ENCODE measurements around the gene C2CD3.
"Not testable (repeated sequence)": the region's sequence is repeated elsewhere in the genome, so short reads cannot be mapped to it uniquely, and the experiment has no call there.

Gene C2CD3

GRCh38 chr11:74157169-74157568 is 13.6 kb downstream of the C2CD3 start:
- no peak for DNase-seq (ENCODE audit: low spot score)

GRCh38 chr11:74154620-74155281 is 16.1 kb downstream of the C2CD3 start:
- DNase-seq (ENCODE audit: low spot score): no peak

GRCh38 chr11:74153224-74153623 is 17.6 kb downstream of the C2CD3 start:
- no peak for DNase-seq (ENCODE audit: low spot score)

GRCh38 chr11:74147199-74147929 is 23.4 kb downstream of the C2CD3 start:
- no peak for DNase-seq (ENCODE audit: low spot score)

GRCh38 chr11:74144592-74144991 is 26.2 kb downstream of the C2CD3 start:
- DNase-seq (ENCODE audit: low spot score): no peak

GRCh38 chr11:74142624-74143023 is 28.2 kb downstream of the C2CD3 start:
- DNase-seq (ENCODE audit: low spot score): no peak

GRCh38 chr11:74141908-74142307 is 28.9 kb downstream of the C2CD3 start:
- no peak for DNase-seq (ENCODE audit: low spot score)

- no peak for DNase-seq (ENCODE audit: low spot score)
Measured at GRCh38 chr11:74141241-74141695, 29.5 kb downstream of the C2CD3 start.

- not testable (repeated sequence) for DNase-seq (ENCODE audit: low spot score)
Measured at GRCh38 chr11:74139919-74140431, 30.8 kb downstream of the C2CD3 start.

GRCh38 chr11:74139151-74139918 is 31.5 kb downstream of the C2CD3 start:
- DNase-seq (ENCODE audit: low spot score): no peak

GRCh38 chr11:74138572-74138971 is 32.2 kb downstream of the C2CD3 start:
- DNase-seq (ENCODE audit: low spot score): peak; percentile 5

GRCh38 chr11:74138021-74138420 is 32.8 kb downstream of the C2CD3 start:
- DNase-seq (ENCODE audit: low spot score): no peak

- no peak for DNase-seq (ENCODE audit: low spot score)
Measured at GRCh38 chr11:74135127-74135840, 35.5 kb downstream of the C2CD3 start.

GRCh38 chr11:74134661-74135060 is 36.1 kb downstream of the C2CD3 start:
- no peak for DNase-seq (ENCODE audit: low spot score)

GRCh38 chr11:74133436-74133835 is 37.4 kb downstream of the C2CD3 start:
- no peak for DNase-seq (ENCODE audit: low spot score)

GRCh38 chr11:74132833-74133232 is 38.0 kb downstream of the C2CD3 start:
- DNase-seq (ENCODE audit: low spot score): no peak

- DNase-seq (ENCODE audit: low spot score): not testable (repeated sequence)
Measured at GRCh38 chr11:74129121-74129520, 41.7 kb downstream of the C2CD3 start.

- no peak for DNase-seq (ENCODE audit: low spot score)
Measured at GRCh38 chr11:74123008-74123448, 47.8 kb downstream of the C2CD3 start.

GRCh38 chr11:74121804-74122203 is 49.0 kb downstream of the C2CD3 start:
- no peak for DNase-seq (ENCODE audit: low spot score)

GRCh38 chr11:74120260-74121035 is 50.4 kb downstream of the C2CD3 start:
- DNase-seq (ENCODE audit: low spot score): not testable (repeated sequence)

- DNase-seq (ENCODE audit: low spot score): no peak
Measured at GRCh38 chr11:74116719-74117118, 54.1 kb downstream of the C2CD3 start.

Data from putamen (tissue), 1 donor.